T-helper 1 cell (primary cell): Measurements from ENCODE around the gene RASSF8.
"Not testable (repeated sequence)": the region's sequence is repeated elsewhere in the genome, so short reads cannot be mapped to it uniquely, and the experiment has no call there.

Experiments used
- DNase-seq, 5 donors: peaks; one replicate each; pipeline ENCODE4 v3.0.0-alpha.2; 2012 to 2020

The RASSF8 gene

DNA sequence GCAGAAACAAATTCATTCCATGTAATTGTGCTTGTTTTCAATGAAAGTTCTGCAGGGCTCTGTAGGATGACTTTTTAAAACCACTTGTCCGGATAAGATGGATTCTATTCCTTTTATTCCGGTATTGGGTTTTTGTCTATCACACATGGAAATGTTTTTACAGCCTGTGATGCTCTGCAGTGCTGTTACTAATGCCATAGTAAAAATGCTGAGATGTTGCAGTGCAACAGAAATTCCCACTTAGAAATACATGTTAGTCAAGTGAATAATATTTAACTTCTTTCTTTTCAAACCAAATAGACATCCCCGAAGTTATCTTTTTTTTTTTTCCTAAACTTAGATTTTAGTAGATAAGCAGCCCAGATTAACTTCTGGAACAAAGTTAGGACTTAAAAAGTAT lies 71.9 kb downstream of the RASSF8 start:
- DNase-seq, result no peak

GRCh38 chr12:26031318-26031717 lies 72.8 kb downstream of the RASSF8 start:
- no peak for DNase-seq

GRCh38 chr12:26031827-26032226 lies 73.3 kb downstream of the RASSF8 start:
- DNase-seq, result no peak

- DNase-seq, result no peak
Observed at GRCh38 chr12:26032290-26032689, 73.8 kb downstream of the RASSF8 start.

DNA sequence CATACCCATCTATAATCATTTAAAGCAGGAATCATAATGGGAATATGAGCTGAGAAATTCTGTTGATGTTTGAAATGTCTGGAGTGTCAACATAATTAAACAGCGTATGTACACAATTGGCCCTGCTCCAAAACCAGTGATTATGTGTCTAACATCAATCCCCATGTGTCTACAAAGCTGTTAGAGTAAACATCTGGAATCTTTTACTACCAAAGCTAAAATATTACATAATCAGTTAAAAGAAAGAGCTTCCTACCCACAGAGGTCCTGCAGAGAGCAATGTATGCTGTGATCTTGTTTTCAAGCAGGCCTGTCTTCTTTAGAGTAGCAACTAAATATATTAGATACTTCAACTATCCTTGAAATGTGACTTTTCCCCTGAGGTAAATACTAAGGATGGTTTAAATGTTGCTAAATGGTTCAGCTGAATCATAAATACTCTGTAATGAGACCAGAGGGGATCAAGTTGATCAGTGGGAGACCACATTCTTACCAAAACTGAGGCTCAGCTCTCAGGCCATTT lies 74.3 kb downstream of the RASSF8 start:
- DNase-seq, result no peak

GRCh38 chr12:26034371-26035142 lies 76.1 kb downstream of the RASSF8 start:
- DNase-seq, result no peak

DNA sequence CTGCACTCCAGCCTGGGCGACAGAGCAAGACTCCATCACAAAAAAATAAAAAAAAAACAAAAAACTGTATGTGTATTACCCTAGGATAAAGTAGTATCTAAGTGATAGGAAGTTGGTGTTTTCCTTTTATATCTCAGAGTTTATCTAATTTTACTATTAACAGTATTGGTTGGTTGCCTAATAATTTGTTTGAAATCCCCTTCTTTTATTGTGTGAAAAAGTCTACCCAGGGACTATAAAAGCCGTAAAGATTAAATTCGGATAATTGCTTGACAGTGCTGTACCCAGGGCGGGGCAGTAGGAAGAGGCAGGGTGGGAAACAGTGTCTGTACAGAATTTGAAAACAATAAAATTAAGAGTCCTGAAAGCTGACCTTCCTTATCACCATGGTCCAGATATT lies 78.4 kb downstream of the RASSF8 start:
- DNase-seq, result no peak

DNA sequence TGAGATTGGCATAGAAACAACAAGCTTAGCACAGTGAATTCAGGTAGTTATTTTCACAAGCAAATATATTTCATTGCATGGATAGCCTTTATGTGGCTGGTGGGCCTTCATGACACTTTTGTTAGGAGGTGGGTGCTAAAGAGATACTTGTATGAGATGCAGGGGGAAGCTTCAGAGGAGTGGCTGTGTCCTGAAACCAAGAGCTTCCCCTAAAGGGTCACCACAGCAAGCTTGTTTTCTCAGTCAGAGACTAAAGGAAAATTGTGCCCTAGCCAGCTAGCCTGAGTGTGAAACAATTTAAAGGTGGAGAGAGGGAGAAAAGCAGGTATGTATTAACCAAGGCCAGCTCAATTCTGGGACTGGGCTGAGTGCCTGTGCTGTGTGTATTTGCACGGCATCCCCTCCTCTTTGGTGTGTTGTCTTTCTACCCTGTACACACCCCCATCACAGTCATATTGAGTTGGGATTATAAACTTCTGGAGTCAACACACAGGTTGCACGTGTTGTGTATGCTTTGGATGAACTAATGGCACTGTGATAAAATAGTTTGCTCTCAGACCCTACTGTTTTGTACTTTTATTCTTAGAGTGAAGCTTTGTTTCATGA lies 79.2 kb downstream of the RASSF8 start:
- no peak for DNase-seq

DNA sequence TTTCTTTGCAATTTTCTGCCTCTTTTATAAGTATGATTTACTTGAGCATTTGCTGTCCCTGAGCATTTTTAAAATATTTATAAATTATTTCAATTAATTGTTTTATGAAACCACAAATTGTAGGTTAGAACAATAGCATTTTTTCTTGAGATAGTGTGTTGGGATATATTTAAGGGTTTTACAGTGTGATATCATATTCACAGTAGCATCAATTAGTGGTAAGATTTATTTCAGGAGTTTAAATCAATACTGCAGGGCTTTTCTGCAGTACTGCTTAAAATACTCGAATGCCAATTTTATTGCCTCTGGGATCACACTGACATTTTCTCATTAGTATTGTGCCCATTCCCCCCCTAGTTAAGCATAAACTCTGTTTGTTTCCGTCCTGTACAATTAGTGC lies 84.2 kb downstream of the RASSF8 start:
- no peak for DNase-seq

DNA sequence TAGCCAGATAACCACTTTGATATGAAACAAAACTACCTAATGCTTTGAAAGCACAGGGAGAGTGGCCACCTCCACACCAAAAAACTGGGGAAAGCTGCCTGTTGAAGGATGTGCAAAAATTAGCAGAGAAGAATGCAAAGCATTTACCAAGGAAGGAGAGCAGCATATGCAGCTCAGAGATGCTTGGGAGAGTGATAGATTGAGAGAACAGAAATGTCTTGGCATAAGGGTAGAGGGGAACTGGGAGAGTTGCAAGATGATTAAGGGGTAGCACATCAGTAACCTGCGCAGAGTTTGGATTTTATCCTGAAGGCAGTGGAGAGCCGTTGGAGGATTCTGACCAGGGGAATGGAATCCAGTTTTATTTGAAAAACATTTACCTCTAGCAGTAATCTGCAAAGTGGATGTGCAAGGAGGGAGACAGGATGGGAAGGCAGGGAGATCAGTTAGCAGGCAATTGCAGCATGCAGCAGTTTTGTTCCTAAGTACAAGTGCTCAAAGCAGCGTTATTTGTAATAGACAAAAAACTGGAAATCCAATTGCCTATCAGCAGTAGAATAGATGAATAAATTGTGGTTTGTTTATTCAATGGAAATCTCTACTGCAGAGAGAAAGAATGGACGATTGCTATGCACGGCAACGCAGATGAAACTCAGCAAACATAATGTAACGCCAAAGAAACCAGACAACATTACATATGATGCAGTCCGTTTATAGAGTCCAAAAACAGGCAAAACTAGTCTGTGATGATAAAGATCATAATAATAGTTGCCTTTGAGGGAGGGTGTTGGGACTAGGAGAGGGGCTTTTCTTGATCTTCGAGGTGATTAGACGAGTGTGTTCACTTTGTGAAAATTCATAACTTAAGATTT lies 84.9 kb downstream of the RASSF8 start:
- no peak for DNase-seq

- no peak for DNase-seq
Observed at GRCh38 chr12:26044007-26044394, 85.5 kb downstream of the RASSF8 start.

GRCh38 chr12:26044592-26044991 lies 86.1 kb downstream of the RASSF8 start:
- no peak for DNase-seq

DNA sequence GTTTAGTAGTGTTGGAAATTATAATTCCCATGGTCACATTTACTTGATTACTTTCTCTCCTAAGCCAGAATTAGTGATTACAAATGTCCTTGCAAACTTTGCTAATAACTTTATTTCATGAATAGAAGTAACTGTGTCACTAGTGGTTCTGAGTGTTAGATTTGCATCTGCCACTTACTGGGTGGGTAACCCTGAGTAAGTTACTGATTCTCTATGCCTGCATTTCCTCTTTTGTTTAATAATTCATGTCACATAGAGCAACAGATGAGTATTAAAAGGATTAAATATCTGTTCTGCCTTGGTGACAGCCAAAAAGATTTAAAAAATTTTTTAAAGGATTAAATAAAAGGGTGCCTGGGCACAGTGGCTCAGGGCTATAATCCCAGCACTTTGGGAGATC lies 87.7 kb downstream of the RASSF8 start:
- no peak for DNase-seq

GRCh38 chr12:26046906-26047305 lies 88.4 kb downstream of the RASSF8 start:
- no peak for DNase-seq

DNA sequence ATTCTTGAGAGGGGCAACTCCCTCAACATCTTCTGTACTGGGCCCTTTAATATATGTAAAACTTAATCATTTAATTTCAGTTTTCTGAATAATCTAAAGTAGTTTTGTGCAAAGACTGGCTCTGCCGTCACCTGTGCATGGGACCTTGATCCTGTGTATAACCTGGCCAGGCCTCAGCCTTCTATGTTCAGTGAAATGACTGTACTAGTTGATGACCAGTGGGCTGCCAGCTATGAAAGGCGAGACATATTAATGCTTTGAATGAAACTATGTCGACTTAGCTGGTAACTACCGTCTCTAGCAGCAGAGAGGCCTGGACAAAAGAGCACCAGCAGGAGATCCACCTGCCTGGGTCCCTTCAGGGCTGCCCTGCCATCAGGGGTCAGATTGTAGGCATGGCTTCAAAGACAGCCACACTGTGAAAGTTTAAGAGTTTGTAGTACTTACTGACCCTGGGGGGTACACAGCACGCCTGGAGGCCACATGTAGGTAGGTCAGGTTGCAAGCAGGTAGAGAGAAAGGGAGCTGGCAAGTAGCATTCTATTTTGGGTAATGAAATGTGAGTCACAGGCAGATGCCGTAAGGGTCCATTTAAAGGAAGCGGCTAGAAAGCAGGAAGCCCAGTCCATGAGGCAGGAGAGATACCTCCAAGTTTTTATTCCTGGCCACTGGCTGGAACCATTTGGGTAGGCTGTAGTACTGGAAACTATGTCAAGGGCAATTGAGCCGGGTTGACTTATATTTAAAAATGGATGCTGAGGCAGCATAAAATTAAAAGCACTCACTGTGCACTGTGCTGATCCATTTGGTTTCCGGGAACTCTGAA lies 89.1 kb downstream of the RASSF8 start:
- no peak for DNase-seq

DNA sequence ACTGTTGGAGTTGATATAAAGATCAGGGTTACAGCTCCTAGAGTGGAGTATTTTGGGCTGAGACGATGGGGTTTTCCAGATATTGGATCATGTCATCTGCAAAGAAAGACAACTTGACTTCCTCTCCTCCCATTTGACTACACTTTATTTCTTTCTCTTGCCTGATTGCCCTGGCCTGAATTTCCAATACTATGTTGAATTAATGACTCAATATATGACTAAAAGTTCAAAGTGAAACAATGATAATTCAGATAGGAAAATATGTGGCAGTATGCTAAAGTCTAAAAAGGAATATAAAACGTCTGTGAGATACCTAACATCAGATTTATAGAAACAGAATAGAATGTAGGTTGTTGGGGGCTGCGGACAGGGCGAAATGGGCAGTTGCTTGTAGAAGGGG lies 94.2 kb downstream of the RASSF8 start:
- no peak for DNase-seq

DNA sequence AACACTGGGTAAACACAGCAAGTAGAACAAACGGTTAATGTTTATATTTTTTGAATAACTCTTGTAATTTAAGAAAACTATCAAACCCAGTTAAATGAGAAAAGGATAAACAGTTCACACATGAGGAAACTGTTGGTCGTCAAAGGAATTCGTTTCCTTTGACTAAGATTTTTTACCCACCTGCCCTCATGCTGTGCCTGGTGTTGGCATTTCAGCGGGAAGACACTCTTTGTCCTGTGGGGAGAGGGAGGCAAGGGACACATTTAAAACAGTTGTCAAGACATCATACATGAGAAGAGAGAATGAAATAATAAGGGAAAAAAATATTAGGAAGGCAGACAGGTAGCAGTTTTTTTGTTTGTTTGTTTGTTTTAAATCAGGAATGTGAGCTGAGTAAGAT lies 95.9 kb downstream of the RASSF8 start:
- no peak for DNase-seq

DNA sequence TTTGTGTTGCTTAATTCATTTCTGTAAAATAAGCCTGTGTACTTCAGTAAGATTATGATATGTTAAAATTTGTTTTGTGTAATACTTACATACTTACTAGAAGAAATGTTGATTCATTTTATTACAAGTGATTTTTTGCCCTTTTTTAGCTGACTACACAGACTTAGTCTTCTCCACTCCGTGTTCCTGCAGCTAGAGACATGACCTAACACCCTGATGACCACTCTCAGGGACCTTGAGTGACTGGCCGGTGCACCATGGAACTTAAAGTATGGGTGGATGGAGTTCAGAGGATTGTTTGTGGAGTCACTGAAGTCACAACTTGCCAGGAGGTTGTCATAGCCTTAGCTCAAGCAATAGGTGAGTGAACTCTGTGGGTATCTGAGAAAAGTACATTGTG lies 96.6 kb downstream of the RASSF8 start:
- DNase-seq, result no peak

- no peak for DNase-seq
Observed at GRCh38 chr12:26056335-26056734, 97.9 kb downstream of the RASSF8 start.

DNA sequence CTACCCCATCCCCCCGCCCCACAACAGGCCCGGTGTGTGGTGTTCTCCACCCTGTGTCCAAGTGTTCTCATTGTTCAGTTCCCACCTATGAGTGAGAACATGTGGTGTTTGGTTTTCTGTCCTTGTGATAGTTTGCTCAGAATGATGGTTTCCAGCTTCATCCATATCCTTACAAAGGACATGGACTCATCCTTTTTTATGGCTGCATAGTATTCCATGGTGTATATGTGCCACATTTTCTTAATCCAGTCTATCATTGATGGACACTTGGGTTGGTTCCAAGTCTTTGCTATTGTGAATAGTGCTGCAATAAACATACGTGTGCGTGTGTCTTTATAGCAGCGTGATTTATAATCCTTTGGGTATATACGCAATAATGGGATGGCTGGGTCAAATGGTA lies 98.8 kb downstream of the RASSF8 start:
- not testable (repeated sequence) for DNase-seq

- DNase-seq, result no peak
Observed at GRCh38 chr12:26058308-26058707, 99.8 kb downstream of the RASSF8 start.

DNA sequence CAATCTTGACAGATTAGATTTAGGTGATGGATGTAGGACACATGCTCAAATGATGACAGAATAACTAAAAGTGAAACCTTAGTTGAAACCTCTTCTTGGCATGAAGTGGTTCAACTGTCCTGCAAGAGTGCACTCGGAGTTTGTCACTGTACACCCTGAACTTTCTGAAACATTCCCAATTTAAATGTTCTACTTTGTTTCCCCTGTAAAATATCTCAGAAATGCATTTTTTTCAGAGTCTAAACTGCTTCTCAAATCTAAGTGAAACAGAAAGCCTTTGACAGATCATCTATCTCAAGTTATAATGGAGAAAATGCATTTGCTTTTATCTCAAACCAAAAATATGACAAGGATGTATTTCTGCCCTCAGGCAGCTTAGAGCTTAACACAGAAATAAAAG lies 100.3 kb downstream of the RASSF8 start:
- DNase-seq, result no peak

GRCh38 chr12:26062006-26062405 lies 103.5 kb downstream of the RASSF8 start:
- no peak for DNase-seq
